Esophagus squamous epithelium (tissue), 5 donors: ENCODE results near the gene TEAD4. TPM values are rescaled to one million over a fixed set of nuclear protein-coding genes. Genes with fewer than 3 reads are reported as not detected.

ENCODE experiments used
- DNase-seq: peaks from one replicate; lab custom pipeline; 2025; lab: John Stamatoyannopoulos, UW
- H3K27ac ChIP-seq, 4 donors: fragments of 200-600 bp; sonication (generic); one replicate each; pipeline ENCODE4 v1.5.1; 2016 to 2019; ENCODE audit warnings: mild to moderate bottlenecking in 1 of 4
- H3K27me3 ChIP-seq, 4 donors: fragments of 200-600 bp; sonication (generic); 1 replicate in 3 of 4; 2 replicates in 1 of 4; pipeline versions ENCODE4 v1.5.1 to v1.6.0; 2017 to 2021; ENCODE audit warnings: antibody characterized with exemption in 1 of 4
- H3K36me3 ChIP-seq, 3 donors: fragments of 200-600 bp; sonication (generic); one replicate each; pipeline ENCODE4 v1.5.1; 2016 to 2019
- H3K4me1 ChIP-seq, 3 donors: fragments of 200-600 bp; sonication (generic); one replicate each; pipeline ENCODE4 v1.5.1; 2017 to 2019
- H3K4me3 ChIP-seq, 4 donors: fragments of 200-600 bp; sonication (generic); 1 replicate in 3 of 4; 2 replicates in 1 of 4; pipeline ENCODE4 v1.5.1; 2016 to 2019; ENCODE audit warnings: mild to moderate bottlenecking in 2 of 4, moderate library complexity in 1 of 4
- H3K9me3 ChIP-seq, 3 donors: fragments of 200-600 bp; sonication (generic); one replicate each; pipeline ENCODE4 v1.5.1; 2016 to 2019
- POLR2A ChIP-seq, 4 donors: fragments of 450-650 bp; IDR thresholded peaks; one replicate each; pipeline ENCODE4 v1.6.1; 2017; ENCODE audit warnings: antibody characterized with exemption in 4 of 4, mild to moderate bottlenecking in 4 of 4, moderate library complexity in 3 of 4
- WGBS, 2 donors: methylation state at CpG; one replicate each; pipeline ENCODE4 v1.1.5; 2018; 5-methylcytosine and 5-hydroxymethylcytosine counted together
- intact Hi-C: fragments of 100-400 bp; cut with DNase I; formaldehyde crosslinking; loops from one replicate; pipeline ENCODE4 v1.15.0; 2022
- small RNA-seq, 4 donors: library from RNA; depleted of rRNA; stranded (forward); fragments of <200 nt; gene quantifications; one replicate each; pipeline ENCODE3, GENCODE V24; 2016
- total RNA-seq, 4 donors: library from RNA; depleted of rRNA; stranded (reverse); fragments of >200 nt; gene quantifications; one replicate each; pipeline ENCODE4 v1.1.0, GENCODE V29; 2016
- TF ChIP-seq, protein P1 (sequence below), 6 experiments: fragments of 450-650 bp in 4 of 6; fragments of 200-600 bp in 2 of 6; sonication (generic) in 2 of 6; IDR thresholded peaks; one replicate each; pipeline ENCODE4 v1.5.1; 2016 to 2019; ENCODE audit warnings: antibody characterized with exemption in 6 of 6, mild to moderate bottlenecking in 4 of 6, moderate library complexity in 4 of 6
- donor health status: DM: yes; HTN: yes; CAD: no.

Gene TEAD4
- total RNA-seq, 4 donors from 2014 or later, result 10.7 to 16.6 (median 13.5) TPM

DNA sequence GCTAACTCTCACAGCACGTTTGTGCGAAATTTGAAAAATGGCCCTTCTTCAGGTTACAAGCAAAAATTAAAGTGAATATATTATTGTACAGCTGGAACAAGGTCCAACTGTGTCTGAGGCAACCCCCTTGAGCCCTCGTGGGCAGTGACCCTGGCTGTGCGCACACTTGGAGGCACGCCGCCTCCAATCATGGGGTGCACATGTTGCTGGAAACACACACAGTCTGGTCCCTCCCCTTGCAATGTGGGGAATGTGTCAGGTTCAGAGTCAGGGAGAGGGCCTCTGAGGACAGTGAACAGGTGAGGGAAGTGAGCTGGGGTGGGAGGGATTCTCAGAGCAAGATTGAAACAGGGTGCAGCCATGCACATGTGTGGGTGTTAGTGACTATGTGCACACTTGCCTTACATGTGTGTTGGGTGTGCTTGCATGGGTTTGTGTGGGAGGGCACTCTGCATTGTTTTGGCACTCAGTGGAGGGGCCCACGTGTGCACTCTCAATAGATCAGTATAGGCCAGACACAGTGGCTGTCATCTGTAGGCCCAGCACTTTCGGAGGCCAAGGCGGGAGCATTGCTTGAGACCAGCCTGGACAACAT lies 127.6 kb downstream of the TEAD4 start:
- Histone ChIP-seq H3K9me3 (no peaks in the 10 kb centered on the region), H3K4me3 (no peak overlapping the region), H3K4me1 (peaks cover 6 to 78% (median 18%) of the 10 kb centered on the region in 3 donors), H3K27ac (no peak overlapping the region), H3K27me3 (no peaks in the 10 kb centered on the region), H3K36me3 (peaks cover 0 to 34% (median 0%) of the 10 kb centered on the region in 3 donors)
- DNase-seq, result no peak
- 87 to 91% methylated on average over 7 to 8 of the region's 9 CpGs for WGBS, 2 donors
- no peak for TF ChIP-seq POLR2A (IDR thresholded peaks at IDR 0.05)
- TF ChIP-seq, protein P1, sequence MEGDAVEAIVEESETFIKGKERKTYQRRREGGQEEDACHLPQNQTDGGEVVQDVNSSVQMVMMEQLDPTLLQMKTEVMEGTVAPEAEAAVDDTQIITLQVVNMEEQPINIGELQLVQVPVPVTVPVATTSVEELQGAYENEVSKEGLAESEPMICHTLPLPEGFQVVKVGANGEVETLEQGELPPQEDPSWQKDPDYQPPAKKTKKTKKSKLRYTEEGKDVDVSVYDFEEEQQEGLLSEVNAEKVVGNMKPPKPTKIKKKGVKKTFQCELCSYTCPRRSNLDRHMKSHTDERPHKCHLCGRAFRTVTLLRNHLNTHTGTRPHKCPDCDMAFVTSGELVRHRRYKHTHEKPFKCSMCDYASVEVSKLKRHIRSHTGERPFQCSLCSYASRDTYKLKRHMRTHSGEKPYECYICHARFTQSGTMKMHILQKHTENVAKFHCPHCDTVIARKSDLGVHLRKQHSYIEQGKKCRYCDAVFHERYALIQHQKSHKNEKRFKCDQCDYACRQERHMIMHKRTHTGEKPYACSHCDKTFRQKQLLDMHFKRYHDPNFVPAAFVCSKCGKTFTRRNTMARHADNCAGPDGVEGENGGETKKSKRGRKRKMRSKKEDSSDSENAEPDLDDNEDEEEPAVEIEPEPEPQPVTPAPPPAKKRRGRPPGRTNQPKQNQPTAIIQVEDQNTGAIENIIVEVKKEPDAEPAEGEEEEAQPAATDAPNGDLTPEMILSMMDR (IDR thresholded peaks at IDR 0.05), result no peak
- intact Hi-C loops, result no loop called here

DNA sequence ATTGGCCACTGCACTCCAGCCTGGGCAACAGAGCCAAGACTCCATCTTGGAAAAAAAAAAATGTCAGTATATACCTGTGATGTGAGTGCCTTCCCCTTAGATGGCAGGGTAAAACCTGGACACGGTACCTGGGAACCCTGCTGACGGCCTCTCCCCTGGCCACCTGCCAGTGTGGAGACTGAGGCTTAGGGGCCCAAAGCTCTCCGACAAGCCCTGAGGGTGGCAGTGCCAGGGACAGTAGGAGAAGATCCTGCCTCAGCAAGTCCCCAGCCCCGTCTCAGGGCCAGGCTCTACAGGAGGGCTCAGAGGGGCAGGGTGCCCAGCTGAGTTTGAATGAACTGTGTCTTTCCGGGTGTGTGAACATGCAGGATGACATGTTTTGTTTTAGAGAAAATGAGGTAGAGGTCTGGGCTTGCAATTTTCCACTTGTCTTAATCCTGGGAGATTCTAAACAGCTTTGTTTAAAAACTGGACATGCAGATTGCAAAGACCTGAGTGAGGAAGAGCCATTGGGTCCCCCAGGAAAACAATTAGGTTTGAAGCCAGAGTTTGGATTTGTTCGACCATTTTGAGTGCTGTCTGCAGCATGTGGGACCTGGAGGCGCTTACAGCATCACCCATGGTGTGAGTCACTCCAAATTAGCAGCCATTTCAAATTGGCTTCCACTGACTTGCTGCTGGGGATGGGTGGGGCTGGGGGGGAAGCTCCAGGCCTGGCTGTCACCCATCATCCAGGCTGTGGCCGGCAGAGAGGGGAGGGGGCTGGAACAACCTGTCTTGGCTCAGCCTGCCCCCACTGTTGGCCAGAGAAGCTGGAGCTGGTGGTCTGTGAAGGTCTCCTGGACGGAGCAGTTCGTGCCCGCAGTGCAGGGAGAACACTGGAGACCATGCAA lies 128.8 kb downstream of the TEAD4 start:
- intact Hi-C loops, result no loop called here
- peaks cover 6 to 77% (median 18%) of the 10 kb centered on the region in 3 donors for H3K4me1 ChIP-seq
- 44 to 59% methylated on average over 6 to 11 of the region's 11 CpGs for WGBS, 2 donors
- DNase-seq, result no peak
- H3K27ac ChIP-seq, result peak overlapping the region in 3 of 4 donors; percentile 12 to 48 (median 36)
- TF ChIP-seq POLR2A (IDR thresholded peaks at IDR 0.05), result no peak
- TF ChIP-seq, protein P1 (IDR thresholded peaks at IDR 0.05), result no peak
- peaks cover 0 to 34% (median 0%) of the 10 kb centered on the region in 3 donors for H3K36me3 ChIP-seq
- H3K4me3 ChIP-seq, result no peak overlapping the region
- no peaks in the 10 kb centered on the region for H3K27me3 ChIP-seq
- no peaks in the 10 kb centered on the region for H3K9me3 ChIP-seq

GRCh38 chr12:3089588-3089987 lies 130.4 kb downstream of the TEAD4 start:
- no peak for DNase-seq
- WGBS, 2 donors, result 94 to 97% methylated on average over 4 to 5 of the region's 5 CpGs
- H3K4me3 ChIP-seq, result no peak overlapping the region
- no peaks in the 10 kb centered on the region for H3K9me3 ChIP-seq
- H3K27me3 ChIP-seq, result no peaks in the 10 kb centered on the region
- intact Hi-C loops, result no loop called here
- TF ChIP-seq POLR2A (IDR thresholded peaks at IDR 0.05), result no peak
- TF ChIP-seq, protein P1 (IDR thresholded peaks at IDR 0.05), result no peak
- H3K36me3 ChIP-seq, result peaks cover 0 to 21% (median 0%) of the 10 kb centered on the region in 3 donors
- H3K27ac ChIP-seq, result no peak overlapping the region
- peaks cover 6 to 63% (median 18%) of the 10 kb centered on the region in 3 donors for H3K4me1 ChIP-seq

Small RNA genes within 50 kb of the gene (small RNA-seq; reads per million reads assigned to genes)
- 0 to 0.30 (median 0) reads per million in 4 donors for gene RNU6-1315P

Other genes with a start within 250 kb of the TEAD4 start
- gene FKBP4, start 164.4 kb upstream of the TEAD4 start, total RNA-seq, result 10 to 100 TPM; 55.9 to 86.2 (median 62.8) TPM
- 10 to 100 TPM; 14.3 to 27.5 (median 15.7) TPM for gene ITFG2, start 146.7 kb upstream of the TEAD4 start, total RNA-seq
- 1 to 10 TPM in 1 of 4 donors, under 1 TPM in 1, not detected in 2; 0.38 to 1.6 TPM for gene NRIP2, start 124.4 kb upstream of the TEAD4 start, total RNA-seq
- not detected for gene TEX52, start 102.4 kb upstream of the TEAD4 start, total RNA-seq
- 10 to 100 TPM in 3 of 4 donors, 1 to 10 TPM in 1; 5.9 to 28.7 (median 14.2) TPM for gene FOXM1, start 82.2 kb upstream of the TEAD4 start, total RNA-seq
- gene RHNO1, start 82.2 kb upstream of the TEAD4 start, total RNA-seq, result 10 to 100 TPM; 15.1 to 20.0 (median 18.6) TPM
- gene TULP3, start 68.5 kb upstream of the TEAD4 start, total RNA-seq, result 10 to 100 TPM; 13.1 to 26.1 (median 19.8) TPM
- 10 to 100 TPM; 10.6 to 23.7 (median 17.6) TPM for gene TSPAN9, start 118.0 kb downstream of the TEAD4 start, total RNA-seq